Osteoblast (primary cell): ENCODE measurements around the gene SHE. TPM values are rescaled to one million over a fixed set of nuclear protein-coding genes. Genes with fewer than 3 reads are reported as not detected.

Experiments used
- DNase-seq: peaks from one replicate; pipeline ENCODE4 v3.0.0; 2011; ENCODE audit warnings: low spot score, mixed read lengths; ENCODE audit not compliant: insufficient read length; ENCODE audit errors: missing footprints
- H2AFZ ChIP-seq: 2 replicates; pipeline ENCODE4 v1.6.0; 2011; ENCODE audit warnings: mild to moderate bottlenecking, low read length
- H3K27ac ChIP-seq: 2 replicates; pipeline ENCODE4 v1.5.1; 2011; ENCODE audit warnings: mild to moderate bottlenecking, low read depth, low read length, moderate library complexity
- H3K27me3 ChIP-seq: 2 replicates; pipeline ENCODE4 v1.6.0; 2012; ENCODE audit warnings: mild to moderate bottlenecking, control low read depth, inconsistent platforms, low read length, moderate library complexity; ENCODE audit not compliant: insufficient read depth
- H3K36me3 ChIP-seq: 2 replicates; pipeline ENCODE4 v1.5.1; 2011; ENCODE audit warnings: mild to moderate bottlenecking, low read length, control low read depth, moderate library complexity; ENCODE audit not compliant: insufficient read depth
- H3K4me1 ChIP-seq: 2 replicates; pipeline ENCODE4 v1.5.1; 2011; ENCODE audit warnings: mild to moderate bottlenecking, low read length, control low read depth, moderate library complexity; ENCODE audit not compliant: insufficient read depth
- H3K4me2 ChIP-seq: 2 replicates; pipeline ENCODE4 v1.6.0; 2011; ENCODE audit warnings: mild to moderate bottlenecking, low read length; ENCODE audit not compliant: insufficient read depth
- H3K4me3 ChIP-seq: fragments of 200-600 bp; sonication (generic); 3 replicates; pipeline ENCODE4 v1.5.1; 2012; ENCODE audit warnings: mild to moderate bottlenecking, low read length, inconsistent platforms; ENCODE audit not compliant: insufficient read depth
- H3K79me2 ChIP-seq: 2 replicates; pipeline ENCODE4 v1.6.0; 2012; ENCODE audit warnings: mild to moderate bottlenecking, low read length, control low read depth, inconsistent platforms; ENCODE audit not compliant: insufficient read depth
- H3K9me3 ChIP-seq: 2 replicates; pipeline ENCODE4 v1.5.1; 2011; ENCODE audit warnings: low read depth, low read length, control low read depth
- H4K20me1 ChIP-seq: 2 replicates; pipeline ENCODE4 v1.6.0; 2012; ENCODE audit warnings: mild to moderate bottlenecking, low read length, control low read depth; ENCODE audit not compliant: insufficient read depth
- total RNA-seq: library from RNA; depleted of rRNA; stranded (reverse); fragments of >200 nt; gene quantifications from 2 replicates; pipeline ENCODE4 v1.2.3, GENCODE V29; 2012
- TF ChIP-seq, protein P1 (sequence below): IDR thresholded peaks from 2 replicates; pipeline ENCODE4 v1.5.1; 2011; ENCODE audit warnings: mild to moderate bottlenecking, low read depth, low read length, moderate library complexity; ENCODE audit errors: extremely low read depth

Gene SHE
- total RNA-seq = not detected in 2 replicates

DNA sequence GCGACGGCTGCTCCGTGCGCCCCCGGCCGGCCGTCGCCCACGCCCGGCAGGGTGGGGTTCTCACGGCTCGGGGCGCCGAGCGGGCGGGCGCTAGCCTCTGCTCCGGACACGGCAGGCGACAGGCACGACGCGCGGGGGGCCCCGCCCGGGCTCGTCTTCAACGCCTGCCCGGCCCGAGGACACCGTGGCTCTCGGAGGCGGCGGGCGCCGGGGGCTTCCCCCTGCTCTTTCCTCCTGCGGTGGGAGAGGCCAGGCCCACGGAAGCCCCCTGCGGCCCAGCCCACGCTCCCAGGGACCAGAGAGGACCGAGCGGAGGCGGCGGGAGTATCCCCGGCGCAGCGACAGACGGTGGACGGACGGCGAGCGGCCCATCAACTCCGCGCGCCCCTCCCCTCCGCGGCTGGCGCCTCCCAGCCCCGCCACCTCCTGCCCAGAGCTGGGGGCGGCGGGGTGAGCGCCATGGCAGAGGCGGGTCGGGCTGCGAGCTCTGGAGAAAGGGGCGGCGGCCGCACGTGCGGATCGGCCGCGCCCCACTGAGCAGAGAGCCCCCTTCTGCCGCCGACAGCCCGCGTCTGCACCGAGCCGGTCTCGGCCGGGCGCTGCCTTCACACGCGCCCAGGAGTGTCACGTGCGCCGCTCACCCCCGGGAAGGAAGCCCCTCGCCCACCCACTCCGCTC lies at the start of gene SHE, which contains the start of gene TDRD10:
Gene SHE (minus strand): TSS at position 347 of the 678 bp plus-strand sequence. CDS start 386 bp downstream, outside the sequence.
Gene TDRD10 (plus strand): TSS at position 154 of the 678 bp plus-strand sequence. CDS start 4,685 bp downstream, outside the sequence.
- no peak within 1 kb of the TSS for H2AFZ ChIP-seq
- no peaks in the 10 kb centered on the region for H3K4me1 ChIP-seq
- H3K4me2 ChIP-seq = no peak within 1 kb of the TSS
- H3K79me2 ChIP-seq = no peaks in the 10 kb centered on the region
- DNase-seq = no peak
- H3K27ac ChIP-seq = no peak within 1 kb of the TSS
- no peaks in the 10 kb centered on the region for H3K36me3 ChIP-seq
- H3K4me3 ChIP-seq = no peak within 1 kb of the TSS
- H3K9me3 ChIP-seq = no peaks in the 10 kb centered on the region
- no peaks in the 10 kb centered on the region for H4K20me1 ChIP-seq
- TF ChIP-seq, protein P1, sequence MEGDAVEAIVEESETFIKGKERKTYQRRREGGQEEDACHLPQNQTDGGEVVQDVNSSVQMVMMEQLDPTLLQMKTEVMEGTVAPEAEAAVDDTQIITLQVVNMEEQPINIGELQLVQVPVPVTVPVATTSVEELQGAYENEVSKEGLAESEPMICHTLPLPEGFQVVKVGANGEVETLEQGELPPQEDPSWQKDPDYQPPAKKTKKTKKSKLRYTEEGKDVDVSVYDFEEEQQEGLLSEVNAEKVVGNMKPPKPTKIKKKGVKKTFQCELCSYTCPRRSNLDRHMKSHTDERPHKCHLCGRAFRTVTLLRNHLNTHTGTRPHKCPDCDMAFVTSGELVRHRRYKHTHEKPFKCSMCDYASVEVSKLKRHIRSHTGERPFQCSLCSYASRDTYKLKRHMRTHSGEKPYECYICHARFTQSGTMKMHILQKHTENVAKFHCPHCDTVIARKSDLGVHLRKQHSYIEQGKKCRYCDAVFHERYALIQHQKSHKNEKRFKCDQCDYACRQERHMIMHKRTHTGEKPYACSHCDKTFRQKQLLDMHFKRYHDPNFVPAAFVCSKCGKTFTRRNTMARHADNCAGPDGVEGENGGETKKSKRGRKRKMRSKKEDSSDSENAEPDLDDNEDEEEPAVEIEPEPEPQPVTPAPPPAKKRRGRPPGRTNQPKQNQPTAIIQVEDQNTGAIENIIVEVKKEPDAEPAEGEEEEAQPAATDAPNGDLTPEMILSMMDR = no peak
- peaks cover 73% of the 10 kb centered on the region for H3K27me3 ChIP-seq

DNA sequence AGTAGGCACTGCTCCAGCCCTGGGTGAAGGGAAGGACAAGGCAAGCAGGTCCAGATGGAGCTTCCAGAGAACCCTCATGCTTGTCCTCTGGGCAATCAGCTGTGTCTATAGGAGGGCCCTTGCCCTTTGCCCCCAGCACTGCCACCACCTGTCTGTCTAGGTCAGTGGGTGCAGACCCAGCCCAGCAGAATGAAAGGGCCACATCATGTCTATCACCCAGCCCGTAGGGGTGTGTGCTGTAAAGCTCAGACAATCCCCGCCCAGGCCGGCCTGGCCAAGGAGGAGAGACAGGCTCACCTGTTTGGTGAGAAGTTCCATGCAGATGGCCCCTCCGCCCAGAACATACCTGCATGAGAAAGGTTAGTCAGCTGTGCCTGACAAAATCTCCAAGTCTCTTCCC lies 49.3 kb upstream of the SHE start:
- Histone ChIP-seq H3K9me3 (no peaks in the 10 kb centered on the region), H3K27ac (no peak overlapping the region), H3K4me3 (no peak overlapping the region), H2AFZ (no peak overlapping the region), H3K27me3 (no peaks in the 10 kb centered on the region), H3K79me2 (peaks cover 20% of the 10 kb centered on the region), H3K4me2 (no peak overlapping the region), H3K36me3 (peaks cover 71% of the 10 kb centered on the region), H4K20me1 (peaks cover 30% of the 10 kb centered on the region), H3K4me1 (peaks cover 10% of the 10 kb centered on the region)
- DNase-seq = no peak
- TF ChIP-seq, protein P1 = no peak

DNA sequence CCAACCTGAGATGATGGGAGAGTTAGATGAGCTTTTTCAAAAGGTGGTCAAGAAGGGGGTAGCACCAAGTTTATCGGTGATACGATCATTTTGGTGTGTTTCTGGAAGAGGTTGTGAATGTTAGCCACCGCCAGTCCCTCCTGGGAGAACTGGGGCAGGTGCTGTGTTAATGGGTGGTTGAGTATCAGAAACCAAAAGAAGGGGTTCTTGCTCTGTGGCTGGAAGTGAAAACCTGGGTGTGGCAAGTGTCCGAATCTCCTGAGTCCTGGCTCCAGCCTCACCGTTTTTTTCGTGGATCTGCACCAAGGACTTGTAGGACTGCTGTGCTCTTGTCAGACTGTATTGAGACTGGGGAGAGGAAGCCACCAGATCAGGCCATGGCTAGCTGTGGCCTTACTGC lies 48.4 kb upstream of the SHE start:
- Histone ChIP-seq H4K20me1 (peaks cover 22% of the 10 kb centered on the region), H2AFZ (no peak overlapping the region), H3K36me3 (peaks cover 69% of the 10 kb centered on the region), H3K4me1 (peaks cover 5% of the 10 kb centered on the region), H3K79me2 (peaks cover 12% of the 10 kb centered on the region), H3K4me3 (no peak overlapping the region), H3K4me2 (no peak overlapping the region), H3K27ac (no peak overlapping the region), H3K9me3 (no peaks in the 10 kb centered on the region), H3K27me3 (no peaks in the 10 kb centered on the region)
- TF ChIP-seq, protein P1 = no peak
- DNase-seq = no peak

DNA sequence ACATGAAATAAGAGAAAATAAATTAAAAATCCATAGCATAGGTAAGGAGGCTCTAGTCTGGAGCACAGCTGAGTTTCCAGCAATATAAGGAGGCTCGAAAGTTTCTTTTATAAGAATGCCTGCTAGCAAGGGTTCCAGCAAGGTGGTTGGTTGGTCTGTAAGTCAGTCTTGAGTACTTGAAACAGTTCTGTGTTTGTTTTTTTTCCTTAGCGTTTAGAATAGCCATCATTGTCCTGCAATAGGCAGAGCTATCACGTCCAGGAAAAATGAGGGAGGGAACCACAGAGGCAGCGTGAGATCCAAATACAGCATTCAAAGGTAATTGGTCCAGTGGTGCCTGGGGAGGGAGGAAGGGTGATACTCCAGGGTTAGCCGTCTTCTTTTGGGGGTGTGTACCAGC lies 47.9 kb upstream of the SHE start:
- no peak overlapping the region for H3K4me2 ChIP-seq
- no peak overlapping the region for H3K27ac ChIP-seq
- H4K20me1 ChIP-seq = peaks cover 18% of the 10 kb centered on the region
- H3K79me2 ChIP-seq = peaks cover 6% of the 10 kb centered on the region
- no peak overlapping the region for H2AFZ ChIP-seq
- H3K4me3 ChIP-seq = no peak overlapping the region
- no peak for DNase-seq
- TF ChIP-seq, protein P1 = no peak
- no peaks in the 10 kb centered on the region for H3K9me3 ChIP-seq
- no peaks in the 10 kb centered on the region for H3K27me3 ChIP-seq
- peaks cover 63% of the 10 kb centered on the region for H3K36me3 ChIP-seq
- peaks cover 5% of the 10 kb centered on the region for H3K4me1 ChIP-seq
